Stimulated activated CD4-positive, alpha-beta T cell treated with anti-CD3 and anti-CD28 coated beads, Interleukin-4, amount 100 ng/mL, for 1 hour (primary cell): Measurements from ENCODE around the gene SLC25A38.

Source experiments
- DNase-seq: peaks from one replicate; pipeline ENCODE4 v3.0.0-alpha.2; 2020

The SLC25A38 gene

DNA sequence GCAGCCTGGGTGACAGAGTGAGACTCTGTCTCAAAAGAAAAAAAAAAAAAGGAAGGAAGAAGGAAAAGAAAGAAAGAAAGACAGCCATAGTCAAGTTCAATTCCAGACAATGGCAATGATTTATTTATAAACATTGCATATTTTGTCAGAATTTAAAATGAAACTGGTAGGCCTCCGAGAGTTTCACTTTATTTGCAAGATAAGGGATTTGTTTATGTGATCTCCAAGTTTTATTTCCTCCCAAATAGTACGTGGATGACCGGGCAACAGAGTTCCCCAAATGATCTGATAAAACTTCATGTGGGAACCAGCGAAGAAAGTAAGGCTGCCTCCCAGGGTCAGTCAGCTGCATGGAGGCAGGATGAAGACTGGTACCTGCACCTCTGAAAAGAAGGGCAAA is 55.7 kb downstream of the SLC25A38 start:
- DNase-seq, result no peak

DNA sequence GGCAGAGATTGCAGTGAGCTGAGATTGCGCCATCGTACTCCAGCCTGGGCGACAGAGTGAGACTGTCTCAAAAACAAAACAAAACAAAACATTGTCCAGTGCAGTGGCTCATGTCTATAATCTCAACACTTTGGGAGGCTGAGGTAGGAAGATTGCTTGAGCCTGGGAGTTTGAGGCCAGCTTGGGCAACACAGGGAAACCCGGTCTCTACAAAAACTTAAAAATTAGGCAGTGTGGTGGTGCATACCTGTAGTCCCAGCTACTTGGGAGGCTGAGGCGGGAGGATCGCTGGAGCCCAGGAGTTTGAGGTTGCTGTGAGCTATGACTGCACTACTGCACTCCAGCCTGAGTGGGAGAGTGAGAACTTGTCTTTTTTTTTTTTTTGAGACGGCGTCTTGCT is 57.1 kb downstream of the SLC25A38 start:
- DNase-seq, result no peak

DNA sequence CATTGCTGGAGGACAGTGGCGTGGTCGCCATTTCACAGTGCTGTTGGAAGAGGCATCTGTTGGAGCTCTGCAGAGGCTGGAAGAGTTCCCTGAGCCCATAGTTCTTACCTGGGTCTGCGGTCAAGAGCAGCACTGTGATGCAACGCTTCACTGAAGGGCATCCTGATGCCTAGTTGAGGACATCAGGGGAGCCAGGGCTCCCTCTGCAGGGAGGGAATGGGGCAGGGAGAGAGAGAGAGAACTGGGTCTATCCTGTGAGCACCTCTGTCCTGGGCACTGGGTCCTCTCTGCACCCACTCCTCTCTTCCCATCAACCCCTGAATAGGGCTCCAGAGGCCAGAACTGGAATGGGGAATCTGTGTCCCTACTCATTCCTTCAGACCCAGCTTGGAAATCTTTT is 60.4 kb downstream of the SLC25A38 start:
- DNase-seq, result no peak

DNA sequence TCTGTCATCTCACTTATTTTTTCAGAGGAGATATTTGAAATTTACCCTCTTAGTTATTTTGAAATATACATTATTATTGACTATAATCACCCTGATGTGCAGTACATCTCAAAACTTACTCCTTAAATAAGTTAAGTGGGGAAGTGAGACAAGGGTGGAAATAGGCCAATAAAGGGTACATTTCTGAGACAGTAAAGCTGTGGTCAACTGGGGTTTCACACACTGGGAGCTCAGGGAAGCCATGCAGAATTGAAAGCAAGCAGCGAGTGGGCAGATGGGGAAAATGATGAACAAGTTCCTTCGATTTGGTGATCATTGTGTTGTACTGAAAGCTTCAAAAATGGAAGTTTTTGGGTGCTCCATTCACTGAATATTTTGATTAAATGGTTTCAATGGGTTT is 62.8 kb downstream of the SLC25A38 start:
- no peak for DNase-seq

DNA sequence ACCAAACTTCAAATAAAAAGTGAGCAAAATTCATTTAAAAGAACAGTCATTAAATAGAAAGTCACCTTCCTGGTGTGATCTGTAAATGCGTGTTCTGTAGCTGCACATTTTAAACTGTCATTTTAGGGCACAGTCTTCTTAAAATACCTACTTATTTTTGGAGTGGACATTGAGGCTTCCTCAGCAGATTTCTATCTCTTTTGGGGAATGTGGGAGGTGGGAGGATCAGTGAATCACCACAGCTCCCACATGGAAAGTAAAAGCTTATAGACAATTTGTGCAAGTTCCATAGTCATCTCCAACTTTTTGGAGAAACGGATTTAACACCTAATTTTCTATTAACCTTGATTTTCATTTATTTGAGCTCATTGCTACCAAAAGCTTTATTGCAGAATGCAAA is 63.3 kb downstream of the SLC25A38 start:
- DNase-seq, result no peak
